Measurements from ENCODE around the gene CD82.
"Not testable (repeated sequence)": the region's sequence is repeated elsewhere in the genome, so short reads cannot be mapped to it uniquely, and the experiment has no call there.

Gene CD82

GRCh38 chr11:44559207-44559939 is 6.1 kb upstream of the CD82 start:
- no peak for DNase-seq (ENCODE audit: low spot score)

- not testable (repeated sequence) for DNase-seq (ENCODE audit: low spot score)
These were observed 5.5 kb upstream of the CD82 start for GRCh38 chr11:44559940-44560300.

- no peak for DNase-seq (ENCODE audit: low spot score)
These were observed 4.1 kb upstream of the CD82 start for GRCh38 chr11:44561275-44561805.

GRCh38 chr11:44561964-44562734 is 3.3 kb upstream of the CD82 start:
- no peak for DNase-seq (ENCODE audit: low spot score)

GRCh38 chr11:44562845-44563460 is 2.5 kb upstream of the CD82 start:
- no peak for DNase-seq (ENCODE audit: low spot score)

GRCh38 chr11:44563711-44564110 is 1.8 kb upstream of the CD82 start:
- DNase-seq (ENCODE audit: low spot score) = no peak

- DNase-seq (ENCODE audit: low spot score) = no peak
These were observed 1.3 kb upstream of the CD82 start for GRCh38 chr11:44564166-44564565.

GRCh38 chr11:44564670-44565210 is 723 bp upstream of the CD82 start:
- DNase-seq (ENCODE audit: low spot score) = no peak

- DNase-seq (ENCODE audit: low spot score) = no peak
These were observed 788 bp downstream of the CD82 start for GRCh38 chr11:44565953-44566949.

- DNase-seq (ENCODE audit: low spot score) = no peak
These were observed 1.8 kb downstream of the CD82 start for GRCh38 chr11:44566952-44567875.

- no peak for DNase-seq (ENCODE audit: low spot score)
These were observed 2.4 kb downstream of the CD82 start for GRCh38 chr11:44567876-44568256.

GRCh38 chr11:44568331-44568657 is 2.8 kb downstream of the CD82 start:
- DNase-seq (ENCODE audit: low spot score) = no peak

GRCh38 chr11:44568658-44569473 is 3.4 kb downstream of the CD82 start:
- DNase-seq (ENCODE audit: low spot score) = no peak

GRCh38 chr11:44570411-44571155 is 5.1 kb downstream of the CD82 start:
- DNase-seq (ENCODE audit: low spot score) = no peak

- DNase-seq (ENCODE audit: low spot score) = no peak
These were observed 6.4 kb downstream of the CD82 start for GRCh38 chr11:44571871-44572270.

GRCh38 chr11:44572436-44572835 is 7.0 kb downstream of the CD82 start:
- no peak for DNase-seq (ENCODE audit: low spot score)

GRCh38 chr11:44572884-44573283 is 7.4 kb downstream of the CD82 start:
- DNase-seq (ENCODE audit: low spot score) = no peak

GRCh38 chr11:44573333-44573732 is 7.9 kb downstream of the CD82 start:
- no peak for DNase-seq (ENCODE audit: low spot score)

All from SK-N-DZ (cell line).